ENCODE measurements around the gene SLC23A2. TPM values are rescaled to one million over a fixed set of nuclear protein-coding genes. Genes with fewer than 3 reads are reported as not detected.
A peak's percentile ranks its signal among the peaks of the same experiment; 100 is the strongest.

SLC23A2 gene
- total RNA-seq, 1 donor from 2014 or later: 11.4 TPM

DNA sequence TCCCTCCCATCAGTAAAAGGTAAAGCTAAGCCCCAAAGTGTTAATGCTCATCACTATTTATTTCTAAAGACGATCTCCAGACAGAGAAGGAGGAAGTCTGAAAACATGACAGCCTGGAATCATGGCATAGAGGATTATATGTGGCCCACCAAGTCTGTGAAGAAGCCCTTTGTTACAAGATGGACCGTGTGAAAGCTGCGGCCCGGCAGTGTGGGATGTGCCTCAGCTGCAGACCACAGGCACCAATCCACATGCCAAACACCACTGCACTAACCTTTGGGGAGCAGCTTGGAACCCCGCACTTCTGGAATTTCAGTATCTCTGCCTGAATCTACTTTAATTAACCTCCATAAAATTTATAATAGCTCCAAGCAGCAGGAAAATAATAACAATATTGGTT is 90.4 kb downstream of the SLC23A2 start:
- DNase-seq (ENCODE audit: low read depth): no peak

DNA sequence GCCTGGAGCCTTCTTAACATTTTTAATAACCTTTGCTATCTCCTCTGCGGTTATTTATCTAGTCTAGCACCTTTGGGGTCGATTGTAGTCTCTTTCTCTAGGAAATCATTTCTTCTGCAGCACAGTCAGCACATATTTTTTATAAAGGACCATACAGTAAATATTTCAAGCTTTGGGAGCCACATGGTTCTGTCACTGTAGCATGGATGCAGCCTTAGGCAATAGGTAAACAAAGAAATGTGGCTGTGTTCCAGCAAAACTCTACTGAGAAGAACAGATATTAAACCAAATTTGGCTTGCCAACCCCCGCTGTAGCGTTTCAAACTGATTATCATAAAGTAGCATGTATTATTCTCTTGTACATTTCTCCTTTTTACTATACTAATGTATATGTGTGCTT is 95.7 kb downstream of the SLC23A2 start:
- no peak for DNase-seq (ENCODE audit: low read depth)

DNA sequence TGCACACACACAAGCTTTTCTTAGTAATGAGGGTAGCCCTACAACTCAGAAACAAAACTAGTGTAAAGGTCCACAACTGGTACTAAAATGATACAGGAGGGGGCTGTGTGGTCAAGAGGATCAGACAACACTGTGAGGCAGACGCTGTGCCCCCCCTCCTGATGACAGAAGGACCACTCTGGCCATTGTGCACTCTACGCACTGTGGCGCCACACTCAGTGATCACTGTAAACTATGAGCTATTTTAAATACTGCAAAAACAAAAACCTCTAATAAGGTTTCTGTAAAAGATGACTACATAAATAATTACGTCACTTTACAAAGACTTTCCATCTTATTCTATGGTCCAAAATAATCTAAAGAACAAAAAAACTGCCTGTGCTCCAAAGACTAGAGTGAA is 96.1 kb downstream of the SLC23A2 start:
- DNase-seq (ENCODE audit: low read depth): no peak

DNA sequence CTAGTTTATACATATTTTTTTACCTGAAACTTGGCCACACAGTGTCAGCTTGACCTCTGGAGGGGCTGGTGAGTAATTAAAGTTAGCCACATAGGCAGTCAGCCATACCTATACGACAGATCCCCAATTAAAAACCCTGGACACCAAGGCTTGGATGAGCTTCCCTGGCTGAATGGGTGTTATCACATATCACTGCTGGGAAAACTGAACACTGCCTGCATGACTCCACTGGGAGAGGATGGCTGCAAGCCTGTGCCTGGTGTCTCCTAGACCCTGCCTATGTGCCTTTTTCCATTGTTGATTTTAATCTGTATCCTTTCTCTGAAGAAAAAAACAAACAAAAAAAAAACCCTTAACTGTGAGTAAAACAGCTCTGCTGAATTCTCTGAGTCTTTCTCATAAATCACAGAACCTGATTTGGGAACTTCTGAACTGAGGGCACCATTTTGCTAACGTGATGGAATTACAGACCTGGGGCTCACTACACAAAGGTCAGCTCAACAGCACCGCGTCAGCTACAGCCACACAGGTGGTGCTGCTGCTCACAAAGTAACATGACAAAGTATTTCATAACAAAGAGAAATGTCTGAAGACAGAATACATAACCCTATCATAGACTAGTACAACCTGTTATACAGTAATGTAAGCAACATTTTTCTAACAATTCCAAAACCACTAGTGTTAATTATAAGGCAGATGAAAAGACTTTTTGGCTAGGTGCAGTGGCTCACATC is 97.0 kb downstream of the SLC23A2 start:
- no peak for DNase-seq (ENCODE audit: low read depth)

DNA sequence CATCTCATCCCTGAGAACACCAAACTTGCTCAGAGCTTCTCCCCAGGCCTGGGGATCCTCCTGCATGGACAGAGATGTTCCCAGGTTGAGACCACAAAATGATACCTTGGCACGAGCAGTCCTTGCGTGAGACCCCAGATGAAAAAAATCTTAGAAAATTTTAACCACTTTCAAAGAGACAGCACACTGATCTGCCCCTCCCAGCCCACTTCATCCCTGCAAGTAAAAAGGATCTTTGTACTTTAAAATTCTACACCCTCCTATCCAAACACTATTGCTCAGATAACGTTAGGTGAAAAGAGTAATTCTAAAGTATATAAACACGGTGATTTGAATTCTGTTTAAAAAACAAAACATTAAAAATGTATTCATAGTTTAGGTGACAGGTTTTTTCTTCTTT is 98.5 kb downstream of the SLC23A2 start:
- no peak for DNase-seq (ENCODE audit: low read depth)

DNA sequence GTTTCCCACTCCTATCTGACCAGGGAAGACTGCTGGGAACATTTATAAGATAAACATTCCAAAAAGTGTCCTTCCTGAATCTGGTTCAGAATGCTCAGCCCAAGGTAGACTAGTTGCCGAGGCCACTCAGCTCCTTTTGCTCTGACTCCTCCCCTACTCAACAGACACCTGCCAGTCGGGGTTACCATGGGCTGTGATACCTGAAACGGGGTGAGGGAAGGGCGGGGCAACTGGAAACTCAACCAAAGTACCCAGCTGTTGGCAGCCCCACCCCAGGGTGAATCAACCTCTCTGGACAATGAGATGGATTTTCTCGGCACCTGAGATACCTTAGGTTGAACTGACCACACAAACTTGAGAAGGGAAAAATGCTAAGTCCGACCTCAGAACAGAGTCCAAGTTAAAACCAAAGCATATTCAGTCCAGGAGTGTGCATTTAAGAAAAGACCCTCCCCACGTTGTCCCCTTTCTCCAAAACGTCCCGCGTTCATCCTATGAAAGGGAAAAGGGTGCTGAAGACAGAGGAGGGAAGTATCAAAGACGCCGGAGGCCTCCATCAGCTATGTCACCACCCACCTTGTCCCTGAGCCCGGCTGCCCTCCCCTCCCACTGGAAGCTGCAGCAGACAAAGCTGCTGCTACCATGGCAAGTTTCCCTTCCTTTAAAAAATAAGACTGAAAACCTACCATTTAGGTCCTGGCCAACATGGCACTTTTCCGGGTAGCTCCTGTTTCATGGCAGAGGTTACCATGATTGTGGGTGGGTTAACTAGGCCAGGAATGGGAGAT is 100.1 kb downstream of the SLC23A2 start:
- DNase-seq (ENCODE audit: low read depth): no peak

DNA sequence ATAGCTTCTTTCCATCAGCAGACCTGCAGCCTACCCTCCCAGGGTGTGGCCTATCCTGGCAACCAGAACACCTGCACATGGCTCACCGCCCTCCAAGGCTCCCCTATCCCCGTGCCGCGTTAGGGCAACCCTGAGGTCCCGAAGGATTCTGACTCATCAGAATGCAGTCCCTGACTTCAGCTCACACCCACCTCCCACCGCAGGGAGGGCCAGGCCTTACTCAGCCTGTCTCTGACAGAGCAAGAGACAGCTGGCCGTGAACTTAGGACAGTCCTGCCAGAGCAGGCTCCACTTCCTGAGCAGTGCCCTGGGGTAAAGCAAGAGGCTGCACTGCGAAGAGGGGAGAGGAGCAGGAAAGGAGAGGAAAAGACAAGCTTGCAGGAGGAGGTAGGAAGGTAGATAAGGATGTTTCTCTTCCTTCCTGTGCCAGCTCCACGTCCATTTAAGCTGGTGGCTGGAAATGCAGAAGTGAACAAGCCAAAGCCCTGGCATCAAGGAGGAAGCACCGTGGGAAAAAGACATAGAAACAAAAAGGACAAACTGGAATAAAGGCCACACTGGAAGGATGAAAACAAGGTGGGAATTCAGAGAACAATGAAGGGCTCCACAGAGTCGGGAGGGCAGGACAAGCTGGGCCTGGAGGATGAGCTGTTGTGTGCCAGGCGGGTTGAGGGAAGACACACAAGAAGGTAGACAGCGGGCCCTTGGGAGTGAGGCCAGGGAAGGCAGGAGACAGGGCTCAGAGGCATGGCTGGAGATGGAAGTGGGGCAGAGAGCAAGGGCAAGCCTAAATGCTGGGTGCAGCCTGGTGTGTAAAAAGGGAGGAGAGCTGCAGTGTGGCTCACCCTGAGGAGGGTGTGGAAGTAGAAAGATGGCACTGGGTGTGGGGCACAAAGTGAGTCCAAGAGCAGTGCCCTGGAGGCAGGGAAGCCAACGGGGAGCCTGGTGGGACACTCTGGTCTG is 102.7 kb downstream of the SLC23A2 start:
- DNase-seq (ENCODE audit: low read depth): peak; percentile 96

DNA sequence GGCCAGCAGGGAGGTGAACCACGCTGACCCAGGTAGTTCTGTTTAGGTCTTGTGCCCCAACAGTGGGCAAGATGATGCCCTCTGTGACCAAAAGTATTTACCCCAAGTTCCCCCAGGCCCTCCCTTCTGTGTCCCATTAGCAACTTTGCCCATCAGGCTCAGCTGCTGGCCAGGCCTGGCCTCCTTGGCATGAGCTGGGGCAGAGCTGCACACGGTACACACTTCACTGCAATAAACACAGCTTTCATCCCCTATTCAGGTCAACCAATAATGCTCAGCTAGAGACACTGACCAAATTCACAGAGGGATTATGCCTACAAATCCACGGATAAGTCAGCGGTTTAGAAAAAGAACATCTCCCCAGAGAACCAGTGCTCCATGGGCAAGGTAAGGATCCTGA is 103.7 kb downstream of the SLC23A2 start:
- peak; percentile 39 for DNase-seq (ENCODE audit: low read depth)

DNA sequence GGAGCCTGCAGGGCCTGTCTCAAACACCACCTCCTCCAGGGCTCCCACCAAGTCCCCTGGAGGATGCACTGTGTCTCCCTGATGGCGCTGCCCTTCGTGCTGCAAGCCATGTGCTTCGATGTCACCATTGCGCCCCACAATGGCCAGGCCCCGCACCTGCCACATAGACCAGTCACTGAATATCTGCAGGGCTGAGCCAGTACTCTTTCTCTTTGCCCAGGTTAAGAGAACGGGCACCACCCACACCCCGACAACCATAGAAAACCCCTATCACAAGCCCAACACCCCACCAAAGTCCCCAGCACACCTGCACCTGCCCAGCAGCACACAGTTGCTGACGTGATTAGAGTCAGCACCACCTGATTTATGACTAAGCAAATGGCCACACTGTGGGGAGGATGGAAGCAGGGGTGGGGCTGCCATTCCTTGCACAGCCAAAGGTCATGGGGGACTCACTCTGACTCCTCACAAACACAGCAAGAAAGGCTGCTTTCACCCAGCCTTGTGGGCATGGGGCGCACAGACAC is 104.3 kb downstream of the SLC23A2 start:
- peak; percentile 17 for DNase-seq (ENCODE audit: low read depth)

DNA sequence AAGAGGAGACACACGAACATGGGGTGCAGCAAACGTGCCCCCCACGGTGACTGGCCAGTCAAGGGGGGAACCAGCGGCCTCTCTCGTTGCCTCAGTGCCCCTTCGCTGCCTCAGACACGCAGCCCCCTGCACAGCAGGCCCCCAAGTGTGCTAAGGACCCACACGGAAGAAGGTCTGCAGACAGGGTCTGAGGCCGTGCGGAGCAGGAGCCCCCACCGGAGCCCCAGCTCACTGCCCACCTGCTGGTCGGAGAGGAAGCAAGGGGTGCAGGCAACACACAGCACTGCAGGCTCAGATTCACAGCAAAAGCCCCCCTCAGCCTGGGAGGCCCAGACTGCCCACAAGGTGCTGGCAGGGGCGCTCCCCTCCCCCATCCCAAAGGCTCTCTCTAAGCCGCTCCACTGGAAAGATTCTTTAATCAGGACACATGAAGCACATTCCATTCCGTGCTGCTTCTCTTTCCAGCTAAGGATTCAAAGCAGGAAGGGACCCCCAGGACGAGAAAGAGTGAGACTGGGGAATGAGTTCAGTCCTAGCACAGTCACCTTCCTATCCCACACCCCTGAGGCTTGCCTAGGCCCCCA is 105.1 kb downstream of the SLC23A2 start:
- no peak for DNase-seq (ENCODE audit: low read depth)

DNA sequence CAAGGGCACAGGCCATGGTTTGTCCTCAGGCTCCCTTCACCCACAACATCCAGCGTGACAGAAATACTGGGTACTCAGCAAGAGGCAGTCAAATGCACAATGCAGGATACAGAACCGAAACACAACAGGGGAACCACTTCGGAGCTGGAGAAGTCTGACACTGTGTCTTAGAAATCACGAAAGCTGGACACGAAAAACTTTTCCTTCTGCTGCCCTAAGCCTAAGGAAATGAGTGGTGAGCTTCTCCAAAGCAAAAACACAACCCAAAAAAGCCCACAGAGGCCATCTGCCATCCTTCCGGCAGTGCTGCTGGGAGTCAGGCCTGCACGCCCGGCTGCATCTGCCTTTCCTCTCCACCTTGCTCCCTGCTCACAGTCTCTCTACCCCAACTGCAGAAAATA is 106.3 kb downstream of the SLC23A2 start:
- DNase-seq (ENCODE audit: low read depth): no peak

DNA sequence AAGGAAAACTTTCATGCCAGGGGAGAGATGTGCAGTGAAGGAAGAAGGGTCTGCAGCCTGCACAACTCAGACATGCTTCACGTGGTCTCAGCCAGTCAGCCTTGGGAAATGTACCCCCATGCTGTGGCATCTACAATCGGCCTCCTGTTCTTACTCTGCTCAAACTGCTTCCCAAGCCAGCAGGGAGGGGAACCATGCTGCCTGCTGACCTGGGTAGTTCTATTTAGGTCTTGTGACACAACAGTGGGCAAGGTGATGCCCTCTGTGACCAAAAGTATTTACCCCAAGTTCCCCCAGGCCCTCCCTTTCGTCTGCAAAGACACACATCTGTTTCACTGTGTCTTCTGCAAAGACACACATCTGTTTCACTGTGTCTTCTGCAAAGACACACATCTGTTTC is 106.9 kb downstream of the SLC23A2 start:
- peak; percentile 42 for DNase-seq (ENCODE audit: low read depth)

DNA sequence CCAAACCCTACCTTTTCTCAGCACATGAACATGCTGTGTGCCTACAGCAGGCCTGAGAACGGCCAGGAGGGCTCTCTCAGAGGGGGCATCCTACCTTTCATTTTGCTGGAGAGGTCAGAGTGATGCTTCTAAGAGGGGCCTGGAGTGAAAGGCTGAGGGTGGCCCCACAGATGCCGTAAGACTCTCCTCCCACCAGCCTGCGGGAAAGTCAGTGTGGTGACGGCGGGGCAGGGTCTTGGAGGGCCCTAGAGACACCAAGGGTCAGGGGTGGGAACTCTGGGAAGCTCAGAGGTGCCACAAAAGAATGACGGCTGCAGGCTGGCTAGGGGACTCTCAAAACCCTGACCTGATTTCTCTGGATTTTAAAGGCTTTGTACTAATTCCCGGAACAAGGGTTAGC is 107.6 kb downstream of the SLC23A2 start:
- DNase-seq (ENCODE audit: low read depth): no peak

DNA sequence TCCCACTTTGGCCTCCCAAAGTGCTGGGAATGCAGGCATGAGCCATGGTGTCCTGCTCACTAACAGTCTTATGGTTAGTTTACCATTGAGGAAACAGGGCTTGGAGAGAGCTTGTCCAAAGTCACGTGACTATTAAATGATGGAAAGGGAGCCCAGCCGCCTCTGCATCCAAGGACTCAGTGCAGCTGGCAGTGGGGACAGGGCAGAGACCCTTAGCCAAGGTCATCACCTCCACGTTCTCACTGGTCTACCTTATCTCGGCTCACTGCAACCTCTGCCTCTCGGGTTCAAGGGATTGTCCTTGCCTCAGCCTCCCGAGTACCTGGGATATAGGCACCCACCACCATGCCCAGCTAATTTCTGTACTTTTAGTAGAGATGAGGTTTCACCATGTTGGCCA is 109.3 kb downstream of the SLC23A2 start:
- no peak for DNase-seq (ENCODE audit: low read depth)

DNA sequence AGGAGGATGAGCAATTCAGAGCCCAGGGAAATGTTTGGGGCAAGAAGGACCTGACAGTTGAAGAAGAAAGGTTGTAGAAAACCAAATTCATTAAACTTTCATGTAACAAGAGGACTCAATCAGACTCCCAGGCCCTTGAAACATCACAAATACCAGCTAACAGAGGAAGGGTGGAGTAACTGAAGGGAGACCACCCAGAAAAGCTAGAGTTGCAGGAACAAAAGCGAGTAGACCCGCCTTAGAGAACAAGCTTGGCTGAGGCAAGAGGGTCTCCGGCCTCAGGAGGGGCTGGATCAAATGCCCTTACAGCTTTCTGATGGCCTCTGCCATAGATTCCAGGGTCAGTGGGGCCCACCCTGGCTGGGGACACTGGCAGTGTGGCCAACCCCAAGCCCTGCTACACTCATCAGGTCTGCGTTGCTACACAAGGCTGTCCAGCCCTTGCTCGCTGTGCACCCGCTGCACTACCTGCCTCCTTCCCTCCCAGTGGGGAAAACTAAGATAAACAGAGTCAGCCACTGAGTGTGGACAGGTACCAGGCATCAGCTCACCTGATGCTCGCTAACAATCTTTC is 110.0 kb downstream of the SLC23A2 start:
- no peak for DNase-seq (ENCODE audit: low read depth)

DNA sequence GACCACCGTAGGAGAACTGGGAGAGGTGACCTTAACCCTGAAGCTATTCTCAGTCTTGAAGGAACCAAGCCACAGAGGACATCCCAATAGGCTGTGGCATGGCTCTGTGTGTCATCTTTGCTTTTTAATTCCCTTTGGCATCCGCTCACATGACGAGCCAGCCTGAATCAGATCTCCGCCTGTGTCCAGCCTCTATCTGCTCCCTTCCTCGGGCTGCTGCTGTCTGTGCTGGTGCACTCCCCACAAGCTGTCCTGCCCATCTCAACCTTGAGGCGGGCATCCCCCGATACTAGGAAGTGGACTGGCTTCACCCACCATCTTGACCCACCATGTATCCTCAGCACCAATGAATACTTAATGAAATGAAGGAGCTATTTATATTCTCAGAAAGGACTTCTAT is 111.9 kb downstream of the SLC23A2 start:
- DNase-seq (ENCODE audit: low read depth): peak; percentile 1

DNA sequence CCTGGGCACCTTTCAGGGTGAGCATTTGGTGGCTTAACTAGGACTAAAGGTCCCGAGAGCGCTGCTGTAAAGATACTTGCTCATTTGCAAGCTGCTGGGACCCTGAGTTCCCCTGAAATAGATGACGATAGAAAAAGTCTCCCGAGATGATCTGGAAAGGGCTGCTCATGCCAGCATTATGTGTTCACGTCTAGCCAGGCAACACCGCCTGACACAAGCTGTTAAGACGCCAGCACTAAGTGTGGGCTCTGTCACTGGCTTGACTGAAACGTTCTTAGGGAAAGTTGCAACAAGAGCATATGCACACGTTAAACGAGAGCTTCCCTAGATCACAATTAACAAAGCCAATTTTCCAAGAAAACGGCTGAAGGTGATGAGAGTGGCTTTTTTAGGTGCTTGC is 113.7 kb downstream of the SLC23A2 start:
- no peak for DNase-seq (ENCODE audit: low read depth)

DNA sequence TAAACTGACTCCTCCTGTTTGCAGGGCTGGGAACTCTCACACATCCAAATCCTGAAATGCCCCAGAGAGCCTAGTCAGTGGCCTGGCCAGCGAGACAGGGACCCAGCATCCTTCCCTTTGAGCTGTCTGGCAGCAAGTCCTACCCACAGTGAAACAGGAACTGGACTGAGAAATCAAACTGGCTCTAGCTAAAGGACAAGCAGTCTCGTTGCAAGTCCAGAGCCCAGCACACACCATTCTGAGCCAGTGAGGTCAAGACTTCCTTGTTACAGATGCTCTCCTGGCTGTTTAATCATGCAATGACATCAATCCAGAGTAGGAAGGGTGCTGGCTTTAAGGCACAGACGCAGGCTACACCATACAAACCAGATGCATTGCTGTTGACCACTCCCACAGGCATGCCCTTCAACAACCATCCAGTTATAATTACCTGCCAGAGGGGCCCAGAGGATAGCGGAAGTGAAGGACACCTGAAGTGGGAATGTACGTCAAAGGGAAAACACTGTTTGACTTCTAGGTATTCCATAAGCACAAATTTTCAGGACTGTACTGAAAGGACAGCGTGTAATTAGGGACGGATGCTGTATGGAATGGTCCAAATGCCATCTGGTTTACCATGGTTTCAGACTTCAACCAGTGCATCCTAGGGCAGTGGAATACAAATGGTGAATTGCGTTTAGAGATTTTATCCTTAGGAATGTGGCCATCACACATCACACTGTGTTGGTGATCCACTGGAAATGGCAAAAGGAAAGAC is 114.4 kb downstream of the SLC23A2 start:
- DNase-seq (ENCODE audit: low read depth): no peak

DNA sequence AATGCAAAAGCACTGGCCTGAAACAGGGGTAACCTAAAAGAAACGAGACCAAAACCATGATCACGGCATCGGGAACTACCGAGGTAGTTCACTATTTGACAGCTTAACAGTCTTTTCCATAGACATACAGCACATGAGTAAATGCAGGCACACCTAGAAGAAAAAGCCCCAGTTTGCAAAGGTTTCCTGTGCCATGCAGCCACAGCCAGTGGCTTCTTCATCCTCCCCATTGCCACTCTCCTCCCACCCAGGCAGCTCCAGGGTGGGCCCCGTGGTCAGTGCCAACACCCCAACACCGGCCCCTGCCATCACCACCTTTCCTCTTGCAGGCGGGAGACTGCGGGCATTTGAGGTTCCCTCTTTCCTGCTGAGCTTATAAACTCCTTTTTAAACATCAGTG is 115.4 kb downstream of the SLC23A2 start:
- DNase-seq (ENCODE audit: low read depth): no peak

DNA sequence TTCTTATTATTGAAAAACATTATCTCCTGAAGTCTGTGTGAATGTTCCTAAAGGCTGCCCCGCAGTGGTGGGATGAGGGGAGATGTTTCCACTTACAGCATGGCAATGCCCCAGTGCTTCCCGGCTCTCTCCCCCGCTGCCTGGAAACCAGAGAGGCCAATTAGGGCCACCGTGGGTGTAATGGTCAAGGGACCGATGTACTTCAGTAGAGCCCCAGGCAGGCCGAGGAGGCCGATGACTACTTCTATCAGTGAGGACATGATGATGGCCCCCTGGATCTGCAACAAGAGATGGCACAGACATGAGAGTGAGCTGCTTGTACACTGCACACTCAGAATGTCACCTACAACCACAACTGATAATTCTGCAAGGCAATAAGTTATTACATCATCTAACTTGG is 117.8 kb downstream of the SLC23A2 start:
- DNase-seq (ENCODE audit: low read depth): no peak

Data from myocyte (in vitro differentiated cells).